Measurements from ENCODE around the gene SOHLH2.

DNA sequence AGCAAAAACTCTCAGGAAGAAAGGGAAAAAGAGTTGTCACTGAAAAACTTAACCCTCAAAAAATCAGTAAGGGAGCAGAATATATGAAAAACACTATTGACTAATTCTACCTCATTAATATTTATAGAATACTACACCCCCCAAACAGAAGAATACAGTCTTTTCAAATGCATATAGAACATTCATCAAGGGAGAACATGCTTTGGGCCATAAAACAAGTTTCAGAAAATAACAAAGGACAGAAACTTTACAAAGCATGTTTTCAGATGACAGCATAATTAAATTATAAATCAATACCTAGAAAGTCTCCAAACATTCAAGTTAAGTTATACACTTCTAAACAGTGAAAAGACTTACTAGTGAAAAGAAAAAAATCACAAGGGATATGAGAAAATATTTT, 30.5 kb downstream of the SOHLH2 start:
- TF ChIP-seq, protein P1, sequence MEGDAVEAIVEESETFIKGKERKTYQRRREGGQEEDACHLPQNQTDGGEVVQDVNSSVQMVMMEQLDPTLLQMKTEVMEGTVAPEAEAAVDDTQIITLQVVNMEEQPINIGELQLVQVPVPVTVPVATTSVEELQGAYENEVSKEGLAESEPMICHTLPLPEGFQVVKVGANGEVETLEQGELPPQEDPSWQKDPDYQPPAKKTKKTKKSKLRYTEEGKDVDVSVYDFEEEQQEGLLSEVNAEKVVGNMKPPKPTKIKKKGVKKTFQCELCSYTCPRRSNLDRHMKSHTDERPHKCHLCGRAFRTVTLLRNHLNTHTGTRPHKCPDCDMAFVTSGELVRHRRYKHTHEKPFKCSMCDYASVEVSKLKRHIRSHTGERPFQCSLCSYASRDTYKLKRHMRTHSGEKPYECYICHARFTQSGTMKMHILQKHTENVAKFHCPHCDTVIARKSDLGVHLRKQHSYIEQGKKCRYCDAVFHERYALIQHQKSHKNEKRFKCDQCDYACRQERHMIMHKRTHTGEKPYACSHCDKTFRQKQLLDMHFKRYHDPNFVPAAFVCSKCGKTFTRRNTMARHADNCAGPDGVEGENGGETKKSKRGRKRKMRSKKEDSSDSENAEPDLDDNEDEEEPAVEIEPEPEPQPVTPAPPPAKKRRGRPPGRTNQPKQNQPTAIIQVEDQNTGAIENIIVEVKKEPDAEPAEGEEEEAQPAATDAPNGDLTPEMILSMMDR (IDR thresholded peaks at IDR 0.05): no peak
- TF ChIP-seq FOXJ3 (CRISPR knock-in tag; IDR thresholded peaks at IDR 0.05) (no peak), EZH2phosphoT487 (IDR thresholded peaks at IDR 0.05; ENCODE audit: borderline replicate concordance, low read depth) (no peak), SIN3A (IDR thresholded peaks at IDR 0.05; ENCODE audit: borderline replicate concordance, low read depth, low read length) (no peak), TAF1 (IDR thresholded peaks at IDR 0.05; ENCODE audit: borderline replicate concordance, low read depth, low read length) (no peak), MXI1 (IDR thresholded peaks at IDR 0.05; ENCODE audit: low read depth, low read length) (no peak)
- TF ChIP-seq, protein P2, sequence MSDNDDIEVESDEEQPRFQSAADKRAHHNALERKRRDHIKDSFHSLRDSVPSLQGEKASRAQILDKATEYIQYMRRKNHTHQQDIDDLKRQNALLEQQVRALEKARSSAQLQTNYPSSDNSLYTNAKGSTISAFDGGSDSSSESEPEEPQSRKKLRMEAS (IDR thresholded peaks at IDR 0.05; ENCODE audit: low read depth): no peak
- TF ChIP-seq, protein P3, sequence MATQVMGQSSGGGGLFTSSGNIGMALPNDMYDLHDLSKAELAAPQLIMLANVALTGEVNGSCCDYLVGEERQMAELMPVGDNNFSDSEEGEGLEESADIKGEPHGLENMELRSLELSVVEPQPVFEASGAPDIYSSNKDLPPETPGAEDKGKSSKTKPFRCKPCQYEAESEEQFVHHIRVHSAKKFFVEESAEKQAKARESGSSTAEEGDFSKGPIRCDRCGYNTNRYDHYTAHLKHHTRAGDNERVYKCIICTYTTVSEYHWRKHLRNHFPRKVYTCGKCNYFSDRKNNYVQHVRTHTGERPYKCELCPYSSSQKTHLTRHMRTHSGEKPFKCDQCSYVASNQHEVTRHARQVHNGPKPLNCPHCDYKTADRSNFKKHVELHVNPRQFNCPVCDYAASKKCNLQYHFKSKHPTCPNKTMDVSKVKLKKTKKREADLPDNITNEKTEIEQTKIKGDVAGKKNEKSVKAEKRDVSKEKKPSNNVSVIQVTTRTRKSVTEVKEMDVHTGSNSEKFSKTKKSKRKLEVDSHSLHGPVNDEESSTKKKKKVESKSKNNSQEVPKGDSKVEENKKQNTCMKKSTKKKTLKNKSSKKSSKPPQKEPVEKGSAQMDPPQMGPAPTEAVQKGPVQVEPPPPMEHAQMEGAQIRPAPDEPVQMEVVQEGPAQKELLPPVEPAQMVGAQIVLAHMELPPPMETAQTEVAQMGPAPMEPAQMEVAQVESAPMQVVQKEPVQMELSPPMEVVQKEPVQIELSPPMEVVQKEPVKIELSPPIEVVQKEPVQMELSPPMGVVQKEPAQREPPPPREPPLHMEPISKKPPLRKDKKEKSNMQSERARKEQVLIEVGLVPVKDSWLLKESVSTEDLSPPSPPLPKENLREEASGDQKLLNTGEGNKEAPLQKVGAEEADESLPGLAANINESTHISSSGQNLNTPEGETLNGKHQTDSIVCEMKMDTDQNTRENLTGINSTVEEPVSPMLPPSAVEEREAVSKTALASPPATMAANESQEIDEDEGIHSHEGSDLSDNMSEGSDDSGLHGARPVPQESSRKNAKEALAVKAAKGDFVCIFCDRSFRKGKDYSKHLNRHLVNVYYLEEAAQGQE (IDR thresholded peaks at IDR 0.05; ENCODE audit: low read depth, low read length): no peak

Data from SK-N-SH (cell line).